Activated CD4-positive, alpha-beta T cell treated with anti-CD3 and anti-CD28 coated beads for 36 hours (primary cell): ENCODE data around the gene GSK3A. TPM values are rescaled to one million over a fixed set of nuclear protein-coding genes. Genes with fewer than 3 reads are reported as not detected.

Experiments
- ATAC-seq: fragments of 200-7000 bp; cut with Tn5 transposase; one replicate; pipeline ENCODE4 v1.10.0; 2021; ENCODE audit warnings: mild to moderate bottlenecking, moderate library complexity
- CTCF ChIA-PET: fragments of 350-600 bp; sonication (Branson Sonifier 250); formaldehyde crosslinking; loops from one replicate; lab custom pipeline; 2021; ENCODE audit warnings: antibody characterized with exemption; lab: Charles Lee
- POLR2A ChIA-PET: fragments of 350-600 bp; sonication (Branson Sonifier 250); formaldehyde crosslinking; loops from one replicate; lab custom pipeline; 2021; ENCODE audit warnings: antibody characterized with exemption, inconsistent platforms; lab: Charles Lee
- DNase-seq: peaks from one replicate; pipeline ENCODE4 v3.0.0-alpha.2; 2020
- H3K27ac Mint-ChIP-seq: one replicate; pipeline ENCODE4 v1.8.0; 2021; ENCODE audit warnings: mixed read lengths
- H3K27me3 Mint-ChIP-seq: one replicate; pipeline ENCODE4 v1.8.0; 2021; ENCODE audit warnings: mixed read lengths
- H3K36me3 Mint-ChIP-seq: one replicate; pipeline ENCODE4 v1.8.0; 2021; ENCODE audit warnings: low read depth, mixed read lengths
- H3K4me1 Mint-ChIP-seq: one replicate; pipeline ENCODE4 v1.8.0; 2021; ENCODE audit warnings: mixed read lengths
- H3K4me3 Mint-ChIP-seq: one replicate; pipeline ENCODE4 v1.8.0; 2021; ENCODE audit warnings: mild to moderate bottlenecking, moderate library complexity, mixed read lengths
- H3K9me3 Mint-ChIP-seq: one replicate; pipeline ENCODE4 v1.8.0; 2021; ENCODE audit warnings: low read depth, mixed read lengths
- intact Hi-C, 2 experiments: fragments of 100-400 bp; cut with DNase I in 1 of 2; cut with micrococcal nuclease in 1 of 2; formaldehyde crosslinking; loops; one replicate each; pipeline versions ENCODE4 v1.14.2 to v1.15.1; 2022 to 2024; cut with DNase I, micrococcal nuclease
- total RNA-seq, 2 experiments: library from RNA; stranded (reverse); gene quantifications; one replicate each; pipeline ENCODE4 v1.2.3, GENCODE V29; 2021

Gene GSK3A
- total RNA-seq, 2 experiments from 2014 or later: 32.6 to 43.5 TPM

GRCh38 chr19:42247640-42248199 is 5.3 kb upstream of the GSK3A start:
- Mint-ChIP-seq H3K27me3 (no peaks in the 10 kb centered on the region), H3K36me3 (peaks cover 11% of the 10 kb centered on the region), H3K27ac (no peak overlapping the region), H3K9me3 (no peaks in the 10 kb centered on the region), H3K4me1 (peaks cover 42% of the 10 kb centered on the region), H3K4me3 (no peak overlapping the region)
- CTCF ChIA-PET: interaction anchor here (0.6 to 5.9 kb wide), 2 partner anchors 32 to 67 kb away, joined by 3 to 50 read pairs; no protein-coding TSS in a partner anchor
- DNase-seq (no peak), ATAC-seq (no peak)
- POLR2A ChIA-PET: interaction anchor here (1.7 kb wide), 1 partner anchor 32 kb away, joined by 6 read pairs; no protein-coding TSS in a partner anchor
- intact Hi-C loops: no loop called here

GRCh38 chr19:42246922-42247639 is 4.7 kb upstream of the GSK3A start:
- intact Hi-C loops: no loop called here
- Mint-ChIP-seq H3K4me1 (peaks cover 35% of the 10 kb centered on the region), H3K27me3 (no peaks in the 10 kb centered on the region), H3K27ac (no peak overlapping the region), H3K36me3 (peaks cover 9% of the 10 kb centered on the region), H3K4me3 (no peak overlapping the region), H3K9me3 (no peaks in the 10 kb centered on the region)
- no peak for ATAC-seq
- ChIA-PET POLR2A (interaction anchor here (1.7 kb wide), 1 partner anchor 33 kb away, joined by 6 read pairs; no protein-coding TSS in a partner anchor), CTCF (interaction anchor here (0.9 to 5.9 kb wide), 3 partner anchors 24 to 140 kb away, joined by 4 to 50 read pairs (median 4); no protein-coding TSS in a partner anchor)
- no peak for DNase-seq

- no peaks in the 10 kb centered on the region for H3K27me3 Mint-ChIP-seq
- POLR2A ChIA-PET: interaction anchor here (0.5 to 1.7 kb wide), 2 partner anchors 18 to 33 kb away, joined by 5 to 6 read pairs; no protein-coding TSS in a partner anchor
- CTCF ChIA-PET: interaction anchor here (0.9 to 5.9 kb wide), 6 partner anchors 25 to 140 kb away, joined by 3 to 50 read pairs (median 4); no protein-coding TSS in a partner anchor
- peaks cover 6% of the 10 kb centered on the region for H3K36me3 Mint-ChIP-seq
- H3K9me3 Mint-ChIP-seq: no peaks in the 10 kb centered on the region
- ATAC-seq (no peak), DNase-seq (peak; percentile 39)
- H3K27ac Mint-ChIP-seq: peak overlapping the region; percentile 42
- no peak overlapping the region for H3K4me3 Mint-ChIP-seq
- H3K4me1 Mint-ChIP-seq: peaks cover 33% of the 10 kb centered on the region
- intact Hi-C loops: no loop called here
These were observed 3.9 kb upstream of the GSK3A start for GRCh38 chr19:42246143-42246921.

GRCh38 chr19:42245231-42245630 is 2.8 kb upstream of the GSK3A start:
- peaks cover 35% of the 10 kb centered on the region for H3K4me1 Mint-ChIP-seq
- no peaks in the 10 kb centered on the region for H3K27me3 Mint-ChIP-seq
- ATAC-seq: no peak
- H3K36me3 Mint-ChIP-seq: peaks cover 9% of the 10 kb centered on the region
- ChIA-PET POLR2A (interaction anchor here (0.5 to 1.6 kb wide), 2 partner anchors 19 to 35 kb away, joined by 5 to 8 read pairs; no protein-coding TSS in a partner anchor), CTCF (interaction anchor here (0.6 to 5.9 kb wide), 13 partner anchors 9 to 386 kb away, joined by 3 to 50 read pairs (median 4); partner anchors contain the start of genes RPS19 and ZNF526)
- no peak for DNase-seq
- no peaks in the 10 kb centered on the region for H3K9me3 Mint-ChIP-seq
- intact Hi-C loops: no loop called here
- peak overlapping the region; percentile 89 for H3K27ac Mint-ChIP-seq
- peak overlapping the region; percentile 93 for H3K4me3 Mint-ChIP-seq

GRCh38 chr19:42244347-42245220 is 2.2 kb upstream of the GSK3A start:
- H3K4me1 Mint-ChIP-seq: peaks cover 42% of the 10 kb centered on the region
- peak overlapping the region; percentile 94 for H3K27ac Mint-ChIP-seq
- no peaks in the 10 kb centered on the region for H3K27me3 Mint-ChIP-seq
- H3K36me3 Mint-ChIP-seq: peaks cover 11% of the 10 kb centered on the region
- DNase-seq (peak; percentile 96), ATAC-seq (peak; percentile 49)
- H3K4me3 Mint-ChIP-seq: peak overlapping the region; percentile 93
- H3K9me3 Mint-ChIP-seq: no peaks in the 10 kb centered on the region
- ChIA-PET POLR2A (interaction anchor here (1.6 kb wide), 1 partner anchor 36 kb away, joined by 8 read pairs; no protein-coding TSS in a partner anchor), CTCF (interaction anchor here (0.6 to 5.9 kb wide), 14 partner anchors 8 to 385 kb away, joined by 3 to 50 read pairs (median 4); partner anchors contain the start of genes POU2F2, RPS19 and ZNF526)
- intact Hi-C loops: loop anchor here (1.0 kb wide), 3 partner anchors 10 to 81 kb away; partner anchors contain the start of gene MEGF8 (in 2 of the 2)

- DNase-seq: peak; percentile 59
- H3K27ac Mint-ChIP-seq: peak overlapping the region; percentile 91
- ChIA-PET POLR2A (interaction anchor here (0.6 to 3.6 kb wide), 13 partner anchors 9 to 382 kb away, joined by 3 to 18 read pairs (median 4); partner anchors contain the start of genes CIC, DEDD2, PAFAH1B3 and RPS19), CTCF (interaction anchor here (0.5 to 5.9 kb wide), 11 partner anchors 9 to 1535 kb away, joined by 3 to 50 read pairs (median 4); partner anchors contain the start of genes PAFAH1B3, PRR19 and ZNF526)
- peak overlapping the region; percentile 93 for H3K4me3 Mint-ChIP-seq
- no peak for ATAC-seq
- intact Hi-C loops: loop anchor here (1.0 to 2.0 kb wide), 13 partner anchors 22 to 1797 kb away; partner anchors contain the start of genes PAFAH1B3 (in 2 of the 2), PRR19 (in 2 of the 2), ZNF526 (in 2 of the 2) and POU2F2 (in 1 of the 2)
- no peaks in the 10 kb centered on the region for H3K9me3 Mint-ChIP-seq
- H3K27me3 Mint-ChIP-seq: no peaks in the 10 kb centered on the region
- peaks cover 48% of the 10 kb centered on the region for H3K4me1 Mint-ChIP-seq
- peaks cover 17% of the 10 kb centered on the region for H3K36me3 Mint-ChIP-seq
These were observed 312 bp downstream of the GSK3A start for GRCh38 chr19:42242069-42242511.

GRCh38 chr19:42241279-42241678 is 1.1 kb downstream of the GSK3A start:
- no peaks in the 10 kb centered on the region for H3K27me3 Mint-ChIP-seq
- no peak for DNase-seq
- H3K4me3 Mint-ChIP-seq: peak overlapping the region; percentile 93
- no peaks in the 10 kb centered on the region for H3K9me3 Mint-ChIP-seq
- POLR2A ChIA-PET: interaction anchor here (1.5 to 3.6 kb wide), 3 partner anchors 21 to 44 kb away, joined by 4 to 18 read pairs (median 16); partner anchors contain the start of genes CIC and ZNF526
- no peak overlapping the region for H3K27ac Mint-ChIP-seq
- CTCF ChIA-PET: interaction anchor here (0.6 to 2.3 kb wide), 9 partner anchors 8 to 57 kb away, joined by 3 to 8 read pairs (median 4); partner anchors contain the start of gene ZNF526
- H3K4me1 Mint-ChIP-seq: peaks cover 40% of the 10 kb centered on the region
- ATAC-seq: no peak
- peaks cover 23% of the 10 kb centered on the region for H3K36me3 Mint-ChIP-seq
- intact Hi-C loops: no loop called here

- ChIA-PET POLR2A (interaction anchor here (0.7 kb wide), 1 partner anchor 1546 kb away, joined by 3 read pairs; no protein-coding TSS in a partner anchor), CTCF (interaction anchor here (1.1 to 2.2 kb wide), 4 partner anchors 12 to 115 kb away, joined by 3 to 6 read pairs (median 4); no protein-coding TSS in a partner anchor)
- H3K27ac Mint-ChIP-seq: peak overlapping the region; percentile 39
- intact Hi-C loops: no loop called here
- H3K36me3 Mint-ChIP-seq: peaks cover 30% of the 10 kb centered on the region
- no peaks in the 10 kb centered on the region for H3K27me3 Mint-ChIP-seq
- no peak overlapping the region for H3K4me3 Mint-ChIP-seq
- no peak for DNase-seq
- no peaks in the 10 kb centered on the region for H3K9me3 Mint-ChIP-seq
- no peak for ATAC-seq
- peaks cover 27% of the 10 kb centered on the region for H3K4me1 Mint-ChIP-seq
These were observed 2.7 kb downstream of the GSK3A start for GRCh38 chr19:42239544-42240220.

- Mint-ChIP-seq H3K27me3 (no peaks in the 10 kb centered on the region), H3K4me3 (no peak overlapping the region), H3K27ac (no peak overlapping the region), H3K4me1 (peaks cover 15% of the 10 kb centered on the region), H3K36me3 (peaks cover 55% of the 10 kb centered on the region), H3K9me3 (no peaks in the 10 kb centered on the region)
- ATAC-seq (no peak), DNase-seq (no peak)
- ChIA-PET CTCF (interaction anchor here (0.6 to 0.9 kb wide), 4 partner anchors 15 to 119 kb away, joined by 3 read pairs; partner anchors contain the start of gene ZNF526), POLR2A (interaction anchor here (0.6 kb wide), 1 partner anchor 18 kb away, joined by 7 read pairs; the partner anchor contains the start of gene DEDD2)
- intact Hi-C loops: no loop called here
These were observed 7.2 kb downstream of the GSK3A start for GRCh38 chr19:42235181-42235580.
